ENCODE data around the gene ACVR2A.

DNA sequence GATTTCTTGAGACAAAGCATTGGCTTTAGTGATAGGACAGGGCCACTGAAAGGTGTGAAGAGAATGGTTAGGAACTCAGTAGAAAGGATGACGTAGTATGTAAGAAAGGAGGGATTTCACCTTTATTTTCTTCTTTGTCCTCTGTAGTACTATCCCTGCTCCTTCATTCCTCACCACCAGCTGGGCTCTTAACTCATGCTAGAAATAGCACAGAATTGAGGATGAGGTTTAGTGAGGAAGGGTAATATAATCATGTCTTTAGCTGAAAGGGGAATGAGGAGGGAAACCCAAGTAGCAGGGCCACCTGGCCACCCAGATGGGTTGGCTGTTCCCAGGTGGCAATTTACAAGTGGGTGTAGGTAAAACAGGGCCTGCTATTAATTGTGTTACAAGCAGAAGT, 15.2 kb downstream of the ACVR2A start:
- no peak for TF ChIP-seq SMC3 (conservative IDR thresholded peaks at IDR 0.05; ENCODE audit: poor library complexity)
- no peak for TF ChIP-seq POLR2AphosphoS5 (IDR thresholded peaks at IDR 0.05)
- no peak for TF ChIP-seq CTCF (IDR thresholded peaks at IDR 0.05; ENCODE audit: poor library complexity, severe bottlenecking)
- no peak for TF ChIP-seq REST (IDR thresholded peaks at IDR 0.05; ENCODE audit: borderline replicate concordance)
- TF ChIP-seq EZH2 (IDR thresholded peaks at IDR 0.05; ENCODE audit: borderline replicate concordance, insufficient read depth, low read length, poor library complexity, severe bottlenecking) = no peak
- no peak for TF ChIP-seq MXI1 (conservative IDR thresholded peaks at IDR 0.05; ENCODE audit: poor library complexity, severe bottlenecking)
- TF ChIP-seq RAD21 (conservative IDR thresholded peaks at IDR 0.05) = no peak
- TF ChIP-seq TAF1 (IDR thresholded peaks at IDR 0.05; ENCODE audit: low read depth) = no peak
- no peak for TF ChIP-seq EP300 (conservative IDR thresholded peaks at IDR 0.05; ENCODE audit: poor library complexity, severe bottlenecking)
